Posterior cingulate gyrus (tissue), 11 donors: ENCODE measurements around the gene PID1.
"Not testable (repeated sequence)": the region's sequence is repeated elsewhere in the genome, so short reads cannot be mapped to it uniquely, and the experiment has no call there.

Source experiments
- DNase-seq, 10 donors: peaks; one replicate each; pipeline versions ENCODE4 v3.0.0 to v3.0.0-alpha.2; 2020 to 2021; ENCODE audit warnings: mixed read lengths in 3 of 10
- intact Hi-C: fragments of 100-400 bp; cut with DNase I; formaldehyde crosslinking; loops from one replicate; pipeline ENCODE4 v1.15.1; 2023

The PID1 gene

DNA sequence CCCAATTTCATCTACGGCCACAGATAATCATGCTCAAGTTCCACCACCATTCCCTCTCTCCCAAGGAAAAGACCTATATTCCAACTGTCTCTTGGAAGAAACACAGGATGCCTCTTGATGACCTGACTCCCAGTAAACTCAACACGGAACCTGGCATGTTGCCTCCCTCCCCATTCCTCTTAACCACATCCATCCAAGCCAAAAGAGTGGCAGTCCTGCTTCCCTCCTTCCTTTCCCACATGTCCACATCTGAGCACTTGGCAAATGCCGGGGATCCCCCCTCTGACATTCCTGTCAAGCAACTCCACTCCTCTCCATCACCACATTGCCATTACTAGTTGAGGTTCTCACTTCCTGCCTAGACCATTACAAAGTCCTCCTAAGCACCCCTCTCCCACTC is 49.4 kb downstream of the PID1 start:
- intact Hi-C loops = no loop called here
- no peak for DNase-seq

DNA sequence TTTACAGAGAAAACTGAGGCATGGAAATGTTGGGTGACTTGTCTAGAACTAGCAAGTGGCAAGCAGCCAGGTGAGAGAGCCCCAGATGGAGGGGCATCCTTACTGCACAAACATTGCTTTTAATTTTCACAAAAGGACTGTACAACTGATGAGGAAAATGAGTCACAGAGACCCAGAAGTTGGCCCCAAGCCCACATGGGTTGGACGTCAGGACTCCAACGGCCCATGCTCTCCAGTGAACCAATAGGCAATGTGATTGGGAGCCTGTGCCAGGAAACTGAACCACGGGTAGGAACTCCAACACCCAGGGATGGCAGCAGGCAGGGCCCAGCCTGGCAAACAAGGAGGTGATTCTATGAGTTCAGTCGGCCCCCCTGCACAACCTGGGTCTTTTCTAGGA is 50.8 kb downstream of the PID1 start:
- DNase-seq = peak in 3 of 10 donors; percentile 41 to 67 (median 63)
- intact Hi-C loops = no loop called here

DNA sequence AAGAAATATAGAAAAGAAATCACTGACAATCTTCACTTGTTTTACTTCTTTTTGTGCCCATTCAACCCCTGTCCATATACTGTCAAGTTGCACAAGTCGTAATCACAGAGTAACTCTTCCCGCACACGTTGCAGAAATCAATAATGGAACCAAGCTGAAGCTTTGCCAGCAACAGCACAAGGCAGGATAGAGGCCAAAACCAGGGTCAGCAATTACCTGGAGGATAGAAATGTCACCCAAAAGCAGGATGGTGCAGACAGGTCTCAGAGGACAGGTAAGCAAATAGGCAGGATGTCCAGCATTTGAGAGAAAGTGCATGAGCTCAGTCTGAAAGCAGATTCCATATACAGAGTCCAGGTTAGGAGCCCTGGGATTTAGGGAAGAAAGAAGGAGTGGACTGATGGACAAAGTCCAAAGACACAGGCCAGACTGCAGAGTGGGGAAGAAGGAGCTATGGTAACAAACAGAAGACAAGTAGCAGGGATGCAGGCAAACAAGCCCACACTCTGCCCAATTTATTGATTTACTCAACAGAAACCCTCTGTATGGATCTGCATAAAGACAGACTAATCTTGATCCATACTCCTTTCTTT is 52.7 kb downstream of the PID1 start:
- no peak for DNase-seq
- intact Hi-C loops = no loop called here

DNA sequence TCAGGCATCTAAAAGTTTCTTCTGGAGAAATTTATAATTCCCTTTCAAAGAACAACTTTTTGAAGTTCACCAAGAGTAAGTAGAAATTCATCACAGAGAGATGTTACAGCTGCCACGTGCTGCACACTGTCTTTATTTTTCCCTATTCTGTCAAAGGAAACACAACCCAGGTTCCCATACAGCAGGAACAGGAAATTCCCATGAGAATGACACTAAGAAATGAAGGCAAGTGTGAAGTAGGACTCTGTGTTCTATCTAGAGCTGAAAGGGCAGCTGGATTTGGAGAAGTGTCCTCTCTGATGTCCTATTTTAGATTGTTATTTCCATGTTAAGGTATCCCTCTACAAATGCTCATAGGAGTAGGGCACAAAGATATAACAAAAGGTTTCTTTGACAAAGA is 58.8 kb downstream of the PID1 start:
- no peak for DNase-seq
- intact Hi-C loops = no loop called here

DNA sequence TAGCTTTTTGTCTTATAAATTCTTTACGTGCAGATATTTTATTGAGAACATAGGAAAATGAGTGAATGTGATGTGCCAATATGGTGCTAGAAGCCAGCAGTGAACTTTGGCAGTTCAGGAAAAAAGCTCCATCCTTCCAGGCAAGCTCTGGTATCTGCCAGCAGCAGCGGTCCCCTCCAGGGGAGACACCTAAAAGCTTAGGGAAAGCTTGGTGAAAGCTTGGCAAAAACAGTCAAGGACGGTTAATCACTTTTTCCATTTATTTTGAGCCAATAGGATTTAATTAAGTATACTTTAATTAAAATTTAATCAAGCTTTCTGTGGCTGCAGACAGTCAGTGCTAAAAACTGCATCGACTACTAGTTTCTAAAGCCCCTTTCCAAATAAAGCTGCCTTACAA is 60.4 kb downstream of the PID1 start:
- no peak for DNase-seq

DNA sequence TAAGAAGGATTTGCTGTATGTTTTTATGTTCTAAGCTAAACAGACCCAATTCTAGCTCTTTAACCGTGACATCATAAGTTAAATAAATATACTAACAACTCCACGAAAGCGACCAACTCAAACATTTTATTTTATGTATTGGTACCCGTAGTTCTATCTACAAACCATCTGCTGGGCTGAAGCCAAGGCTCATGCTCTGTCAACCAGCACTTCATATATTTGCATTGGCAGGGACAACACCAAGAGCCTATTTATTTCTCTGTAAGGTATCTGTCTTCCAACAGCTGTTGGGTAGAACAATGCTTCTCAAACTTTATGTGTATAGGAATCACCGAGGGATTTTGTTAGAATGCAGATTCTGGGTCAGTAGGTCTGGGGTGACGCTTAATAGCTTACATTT is 64.5 kb downstream of the PID1 start:
- intact Hi-C loops = no loop called here
- no peak for DNase-seq

More for the DNA sequence above, 60.4 kb downstream of the PID1 start:
- intact Hi-C loops = no loop called here

DNA sequence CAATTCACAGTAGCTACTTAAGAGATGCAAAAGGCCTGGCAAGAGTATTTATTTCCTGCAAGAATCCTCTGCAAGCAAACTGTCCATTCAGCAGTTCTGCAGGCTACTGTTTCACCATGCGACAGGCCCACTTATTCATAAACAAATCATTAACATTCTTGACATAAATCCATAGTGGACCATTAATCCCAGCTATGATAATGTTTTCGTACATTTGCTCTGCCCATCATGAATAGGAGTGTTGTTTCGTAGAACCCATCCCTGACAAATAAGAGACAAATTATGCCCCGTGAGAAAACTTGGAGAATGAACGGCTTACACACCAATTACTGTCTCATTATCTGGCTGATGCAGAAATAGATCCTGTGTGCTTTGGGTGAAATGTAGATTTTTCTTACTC is 65.4 kb downstream of the PID1 start:
- no peak for DNase-seq
- intact Hi-C loops = no loop called here

DNA sequence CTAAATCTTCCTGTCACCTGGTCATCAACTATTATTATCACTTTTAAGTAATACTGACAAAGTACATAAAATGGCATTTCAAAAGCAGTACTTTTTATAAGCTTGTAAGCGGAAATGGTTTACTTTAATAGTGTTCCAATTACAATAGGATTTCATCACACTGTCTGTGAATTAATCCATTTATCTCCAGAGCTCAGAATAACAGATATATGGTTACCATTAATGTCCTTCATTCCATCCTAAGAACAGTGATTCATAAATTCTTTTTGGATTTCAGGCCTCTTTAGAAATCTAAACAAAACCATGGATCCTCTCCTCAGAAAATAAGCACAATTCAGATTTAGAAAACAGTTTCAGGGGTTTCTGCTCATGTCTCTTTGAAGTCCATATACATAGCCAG is 68.4 kb downstream of the PID1 start:
- intact Hi-C loops = no loop called here
- no peak for DNase-seq

DNA sequence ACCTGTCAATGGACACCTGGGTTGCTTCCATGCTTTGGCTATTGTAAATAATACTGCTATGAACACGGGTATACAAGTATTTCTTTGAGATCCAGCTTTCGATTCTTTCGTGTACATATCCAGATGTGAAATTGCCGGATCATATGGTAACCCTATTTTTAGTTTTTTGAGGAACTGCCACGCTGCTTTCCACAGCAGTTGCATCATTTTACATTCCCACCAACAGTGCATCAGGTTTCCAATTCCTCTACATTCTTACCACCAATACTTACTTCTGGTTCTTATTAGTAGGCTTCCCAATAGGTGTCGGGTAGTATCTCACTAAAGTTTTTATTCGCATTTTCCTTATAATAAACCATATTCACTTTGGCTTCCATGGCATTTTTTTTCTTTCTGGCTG is 69.6 kb downstream of the PID1 start:
- DNase-seq = no peak
- intact Hi-C loops = no loop called here

DNA sequence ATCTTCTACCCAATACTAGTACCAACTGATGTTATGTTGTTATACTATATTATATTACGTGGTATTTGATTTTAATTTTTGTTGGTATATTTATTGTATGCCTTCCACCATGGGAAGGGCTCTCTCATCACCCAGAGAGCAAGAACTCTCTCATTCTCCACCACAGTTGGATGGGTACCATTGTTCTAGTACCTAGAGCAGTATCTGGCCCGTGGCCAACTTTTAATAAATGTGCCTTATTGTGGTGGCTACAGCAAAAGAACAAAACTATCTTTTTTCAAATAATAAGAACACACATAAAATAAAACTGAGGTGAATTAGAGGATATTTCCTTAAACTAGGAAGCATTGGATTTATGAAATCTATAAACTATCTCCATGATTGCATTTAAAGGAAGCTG is 71.8 kb downstream of the PID1 start:
- DNase-seq = no peak
- intact Hi-C loops = no loop called here

DNA sequence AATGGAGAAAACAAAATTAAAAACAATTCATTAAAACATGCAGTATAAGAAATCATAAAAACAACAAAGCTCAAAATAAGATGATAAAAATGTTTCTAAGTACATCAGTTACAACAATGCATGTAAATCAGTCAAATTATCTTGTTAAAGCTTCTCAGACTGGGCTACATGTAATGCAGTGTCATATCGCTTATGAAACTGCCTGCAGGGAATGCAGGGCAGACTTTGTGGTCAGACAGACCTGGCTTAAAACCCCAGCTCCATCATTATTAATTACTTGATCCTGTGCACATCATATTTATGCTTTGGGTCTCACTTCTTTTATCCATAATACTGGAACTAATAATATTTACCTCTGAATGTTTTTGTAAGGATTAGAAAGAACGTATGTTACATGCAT is 74.6 kb downstream of the PID1 start:
- DNase-seq = no peak
- intact Hi-C loops = no loop called here

DNA sequence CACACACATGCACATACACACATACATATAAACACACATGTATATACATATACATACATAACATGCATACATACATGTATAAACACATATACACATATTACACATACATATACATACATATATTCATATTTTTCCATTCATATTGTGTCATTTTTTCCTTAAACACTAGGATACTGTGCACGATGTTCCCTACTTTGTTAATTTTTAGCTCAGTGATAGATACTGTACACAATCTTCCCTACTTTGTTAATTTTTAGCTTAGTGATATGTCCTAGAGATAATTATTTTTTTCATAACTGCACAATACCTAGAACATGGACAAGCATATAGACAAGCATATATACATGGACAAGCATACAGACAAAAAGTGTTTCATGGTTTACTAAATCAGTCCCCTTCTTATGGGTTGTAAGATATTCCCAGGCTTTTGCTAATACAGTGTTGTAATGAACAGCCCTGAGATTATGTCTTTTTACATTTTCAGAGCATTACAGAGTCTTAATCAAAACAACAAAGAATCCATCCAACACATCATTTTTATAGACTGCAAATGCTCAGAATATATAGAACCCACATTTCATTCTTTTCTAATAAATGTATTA is 75.6 kb downstream of the PID1 start:
- no peak for DNase-seq
- intact Hi-C loops = no loop called here

DNA sequence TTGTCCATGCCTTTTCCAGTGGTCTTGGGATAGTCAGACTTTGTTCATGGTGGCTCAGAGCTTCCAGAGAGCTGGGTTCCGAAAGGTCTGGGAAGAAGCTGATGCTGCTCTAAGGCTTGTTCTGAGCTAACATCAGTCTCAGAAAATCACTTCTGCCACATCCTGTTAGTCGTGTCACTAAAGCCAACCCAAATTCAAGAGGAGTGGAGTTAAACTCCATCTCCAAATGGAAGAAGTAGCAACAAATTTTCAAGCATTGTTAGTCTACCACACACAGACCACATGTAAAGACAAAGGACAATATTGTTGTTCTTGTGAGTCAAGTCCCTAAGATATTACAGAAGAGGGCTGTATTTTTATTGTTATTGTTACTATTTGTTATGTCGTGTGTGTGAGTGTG is 77.8 kb downstream of the PID1 start:
- DNase-seq = no peak
- intact Hi-C loops = no loop called here

DNA sequence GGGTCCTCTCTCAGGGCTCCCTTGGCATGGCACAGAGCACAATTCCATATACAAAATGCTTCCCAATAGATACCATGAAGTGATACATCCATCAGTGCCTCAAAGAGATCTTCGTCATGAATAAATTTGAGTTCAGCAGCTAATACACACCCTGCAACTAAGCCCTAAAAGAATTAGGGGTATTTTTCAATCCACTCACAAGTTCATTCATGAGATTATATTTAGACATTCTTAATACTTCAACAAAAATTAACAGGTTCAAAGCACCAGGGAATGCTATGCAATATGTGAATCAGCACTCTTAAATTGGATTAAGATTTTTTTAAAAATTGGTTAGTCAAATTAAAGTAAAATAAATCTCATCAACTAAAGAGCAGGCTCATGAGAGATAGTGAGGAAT is 79.7 kb downstream of the PID1 start:
- no peak for DNase-seq
- intact Hi-C loops = no loop called here

DNA sequence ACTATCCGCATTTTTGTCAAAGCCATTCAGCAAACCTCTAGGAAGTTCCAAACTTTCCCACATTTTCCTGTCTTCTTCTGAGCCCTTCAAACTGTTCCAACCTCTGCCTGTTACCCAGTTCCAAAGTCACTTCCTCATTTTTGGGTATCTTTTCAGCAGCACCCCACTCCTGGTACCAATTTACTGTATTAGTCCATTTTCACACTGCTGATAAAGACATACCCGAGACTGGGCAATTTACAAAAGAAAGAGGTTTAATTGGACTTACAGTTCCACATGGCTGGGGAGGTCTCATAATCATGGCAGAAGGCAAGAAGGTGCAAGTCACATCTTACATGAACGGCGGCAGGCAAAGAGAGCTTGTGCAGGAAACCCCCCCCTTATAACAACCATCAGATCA is 84.0 kb downstream of the PID1 start:
- DNase-seq, intact Hi-C loops: not testable (repeated sequence)

DNA sequence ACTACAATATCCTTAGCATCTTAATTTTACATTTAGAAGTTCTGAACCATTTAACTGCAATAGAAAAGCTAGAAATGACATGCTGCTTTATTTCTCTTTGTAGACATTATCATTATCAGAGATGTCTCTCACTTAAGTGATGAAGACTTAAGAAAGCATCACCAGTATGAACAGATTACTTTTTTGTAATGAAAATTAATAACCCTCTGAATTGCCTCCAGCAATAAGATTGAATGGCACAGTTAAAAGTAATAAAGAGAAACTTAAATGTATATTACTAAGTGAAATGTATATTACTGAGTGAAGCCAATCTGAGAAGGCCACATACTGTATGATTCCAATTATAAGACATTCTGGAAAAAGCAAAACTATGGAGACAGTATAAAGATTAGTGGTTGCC is 89.4 kb downstream of the PID1 start:
- intact Hi-C loops = no loop called here
- DNase-seq = no peak

DNA sequence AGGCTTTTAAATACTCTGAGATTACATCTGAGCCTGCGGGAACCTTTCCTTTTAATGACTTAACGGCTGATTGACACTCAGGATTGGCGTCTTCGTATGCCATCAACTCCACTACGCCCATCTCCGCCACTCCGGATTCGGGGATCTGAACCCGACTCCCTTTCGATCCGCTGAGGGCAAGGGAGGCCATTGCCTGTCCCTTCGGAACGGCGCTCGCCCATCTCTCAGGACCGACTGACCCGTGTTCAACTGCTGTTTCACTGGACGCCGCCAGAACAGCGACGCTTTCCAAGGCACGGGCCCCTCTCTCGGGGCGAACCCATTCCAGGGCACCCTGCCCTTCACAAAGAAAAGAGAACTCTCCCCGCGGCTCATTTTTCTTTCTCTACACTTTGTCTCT is 90.4 kb downstream of the PID1 start:
- no peak for DNase-seq
- intact Hi-C loops = no loop called here

DNA sequence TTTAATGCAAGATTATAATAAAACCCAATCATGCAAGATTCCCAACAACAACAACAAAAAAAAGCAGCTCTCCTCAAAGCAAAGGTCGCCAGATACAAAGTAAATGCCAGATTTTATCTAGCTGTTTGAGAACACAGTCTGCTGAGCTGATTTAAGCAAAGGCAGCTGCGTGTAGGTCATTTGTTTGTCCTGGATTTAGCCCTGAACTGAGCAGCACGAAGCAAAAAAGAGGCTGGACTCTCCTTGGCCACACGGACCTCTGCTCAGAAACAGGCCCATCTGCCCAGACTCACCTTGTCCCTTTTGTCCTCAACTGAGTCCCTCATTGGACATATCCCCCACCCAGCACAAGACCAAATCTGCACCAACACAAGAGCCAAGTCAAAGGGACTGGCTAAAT is 91.5 kb downstream of the PID1 start:
- intact Hi-C loops = no loop called here
- no peak for DNase-seq

DNA sequence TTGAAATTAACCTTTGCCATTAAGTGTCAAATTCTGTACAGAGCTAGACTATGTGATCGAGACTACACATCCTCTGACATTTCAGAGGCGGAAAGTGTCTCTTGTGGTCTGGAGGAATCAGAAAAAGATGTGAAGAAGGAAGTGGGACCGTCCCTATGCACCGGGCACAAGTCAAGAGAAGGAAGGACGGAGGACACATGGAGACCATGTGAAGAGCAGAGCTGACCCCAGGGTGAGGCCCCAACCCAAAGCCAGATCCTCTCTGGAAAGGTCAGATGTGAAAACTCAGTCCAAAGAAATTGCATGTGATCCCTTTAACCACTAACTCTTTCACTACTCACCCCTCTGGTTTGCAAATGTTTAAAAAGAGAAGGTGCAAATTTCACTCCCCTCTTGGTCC is 92.4 kb downstream of the PID1 start:
- intact Hi-C loops = no loop called here

DNA sequence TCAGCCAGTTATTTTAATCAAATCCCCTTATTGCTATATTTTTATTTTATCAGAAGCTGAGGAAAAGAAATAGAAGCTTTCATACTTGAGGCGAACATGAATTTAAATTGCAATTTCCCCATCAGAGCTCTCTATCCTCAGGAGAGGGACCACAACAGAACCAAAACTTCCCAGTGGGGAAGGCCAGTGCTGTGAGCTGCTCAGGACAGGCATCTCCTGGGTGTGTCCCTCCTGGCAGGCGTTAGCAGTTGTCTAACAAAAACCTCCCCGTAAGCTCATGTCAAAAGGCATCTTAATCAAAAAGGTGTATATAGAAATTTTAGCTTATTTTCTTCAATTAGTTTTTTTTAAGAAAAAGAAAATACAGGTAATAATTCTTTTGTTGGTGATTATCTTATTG is 93.0 kb downstream of the PID1 start:
- no peak for DNase-seq
- intact Hi-C loops = no loop called here

More for the DNA sequence above, 92.4 kb downstream of the PID1 start:
- DNase-seq = no peak

DNA sequence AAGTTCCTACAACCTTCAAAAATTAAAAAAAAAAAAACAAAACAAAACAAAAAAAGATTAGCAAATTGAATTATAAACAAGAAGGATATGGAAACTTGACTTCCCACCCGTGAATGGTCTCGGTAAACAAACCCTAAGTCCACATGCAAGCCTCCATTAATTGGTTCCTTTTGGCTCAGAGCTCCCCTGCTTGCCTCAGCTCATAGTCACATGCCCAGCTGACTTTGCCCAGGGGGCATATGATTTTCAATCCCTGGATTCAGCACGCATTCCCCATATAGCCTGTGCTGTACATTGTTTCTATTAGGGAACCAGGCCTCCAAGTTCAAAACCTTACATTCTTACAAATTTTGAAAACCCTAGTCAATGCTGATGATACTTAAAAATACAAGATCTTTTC is 95.0 kb downstream of the PID1 start:
- no peak for DNase-seq
- intact Hi-C loops = no loop called here

DNA sequence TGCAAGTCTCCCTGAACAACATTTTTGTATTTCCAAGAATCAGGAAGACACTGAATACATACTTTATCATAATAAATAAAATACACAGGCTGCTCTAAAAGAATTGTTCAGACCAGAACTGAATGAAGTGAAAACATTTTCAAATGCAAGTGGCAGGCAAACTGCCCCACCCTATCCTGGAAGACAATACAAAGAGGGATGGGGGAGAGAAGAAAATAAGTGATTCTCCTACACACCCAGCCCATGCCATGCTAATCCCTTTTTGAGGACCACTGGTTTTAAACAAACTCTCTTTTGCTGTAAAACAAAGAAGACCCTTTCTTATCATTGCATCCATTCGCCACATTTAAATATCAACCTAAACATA is 95.6 kb downstream of the PID1 start:
- intact Hi-C loops = no loop called here
- DNase-seq = no peak
